Tibial artery (tissue), 4 donors: Measurements from ENCODE around the gene SLC15A1.

Experiments
- DNase-seq, 2 donors: peaks; one replicate each; pipeline ENCODE4 v3.0.0-alpha.2; 2019
- H3K27ac ChIP-seq, 2 donors: fragments of 200-600 bp; sonication (generic) in 1 of 2; 1 replicate in 1 of 2; 2 replicates in 1 of 2; pipeline ENCODE4 v1.5.1; 2018 to 2019; ENCODE audit warnings: mild to moderate bottlenecking in 1 of 2
- H3K27me3 ChIP-seq, 2 donors: fragments of 200-600 bp; sonication (generic) in 1 of 2; one replicate each; pipeline versions ENCODE4 v1.5.1 to v1.6.0; 2016 to 2019
- H3K36me3 ChIP-seq, 3 donors: fragments of 200-600 bp; sonication (generic) in 2 of 3; one replicate each; pipeline ENCODE4 v1.5.1; 2016 to 2019; ENCODE audit warnings: mild to moderate bottlenecking in 2 of 3
- H3K4me1 ChIP-seq, 4 donors: fragments of 200-600 bp; sonication (generic) in 2 of 4; 1 replicate in 3 of 4; 2 replicates in 1 of 4; pipeline ENCODE4 v1.5.1; 2016 to 2019
- H3K4me3 ChIP-seq, 2 donors: fragments of 200-600 bp; sonication (generic) in 1 of 2; 1 replicate in 1 of 2; 2 replicates in 1 of 2; pipeline ENCODE4 v1.5.1; 2018 to 2019; ENCODE audit warnings: mild to moderate bottlenecking in 2 of 2
- H3K9me3 ChIP-seq, 3 donors: fragments of 200-600 bp; sonication (generic) in 1 of 3; one replicate each; pipeline ENCODE4 v1.5.1; 2016 to 2019
- CTCF ChIP-seq, 2 experiments: fragments of 200-600 bp in 1 of 2; fragments of 450-650 bp in 1 of 2; IDR thresholded peaks; one replicate each; pipeline ENCODE4 v1.5.1; 2017 to 2019; ENCODE audit warnings: antibody characterized with exemption in 2 of 2, mild to moderate bottlenecking in 1 of 2, moderate library complexity in 1 of 2
- intact Hi-C: fragments of 100-400 bp; cut with DNase I; formaldehyde crosslinking; loops from one replicate; pipeline ENCODE4 v1.15.0; 2023; ENCODE audit warnings: low total_unique reads

SLC15A1 gene

DNA sequence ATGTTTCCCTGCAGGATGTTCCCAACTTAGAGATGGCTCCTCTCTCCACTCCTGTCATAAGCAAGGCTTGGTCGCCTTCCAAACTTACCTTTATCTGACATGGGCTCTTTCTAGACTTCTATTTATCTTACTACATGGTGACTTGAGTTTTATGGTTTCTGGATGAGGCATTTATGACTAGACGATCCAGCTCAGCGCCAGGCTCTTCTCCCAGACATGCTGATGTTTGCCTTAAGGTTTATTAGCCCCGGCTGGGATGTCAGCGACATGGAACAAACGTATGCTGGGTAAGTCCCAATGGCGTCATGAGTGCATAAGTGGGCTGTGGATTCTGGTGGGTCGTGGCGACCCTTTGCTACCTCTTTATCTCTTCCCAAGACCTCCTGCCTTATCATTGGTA is 39.8 kb upstream of the SLC15A1 start:
- intact Hi-C loops = no loop called here
- H3K36me3 ChIP-seq = peaks cover 36 to 46% (median 43%) of the 10 kb centered on the region in 3 donors
- H3K27me3 ChIP-seq = no peaks in the 10 kb centered on the region
- H3K4me3 ChIP-seq = no peak overlapping the region
- no peak overlapping the region for H3K27ac ChIP-seq
- H3K4me1 ChIP-seq = no peaks in the 10 kb centered on the region
- TF ChIP-seq CTCF (IDR thresholded peaks at IDR 0.05) = no peak
- DNase-seq = no peak
- H3K9me3 ChIP-seq = no peaks in the 10 kb centered on the region

GRCh38 chr13:98791611-98792010 is 39.1 kb upstream of the SLC15A1 start:
- no peak for DNase-seq
- H3K9me3 ChIP-seq = no peaks in the 10 kb centered on the region
- intact Hi-C loops = no loop called here
- H3K4me1 ChIP-seq = no peaks in the 10 kb centered on the region
- H3K4me3 ChIP-seq = no peak overlapping the region
- peaks cover 29 to 39% (median 36%) of the 10 kb centered on the region in 3 donors for H3K36me3 ChIP-seq
- H3K27me3 ChIP-seq = no peaks in the 10 kb centered on the region
- no peak for TF ChIP-seq CTCF (IDR thresholded peaks at IDR 0.05)
- H3K27ac ChIP-seq = no peak overlapping the region

DNA sequence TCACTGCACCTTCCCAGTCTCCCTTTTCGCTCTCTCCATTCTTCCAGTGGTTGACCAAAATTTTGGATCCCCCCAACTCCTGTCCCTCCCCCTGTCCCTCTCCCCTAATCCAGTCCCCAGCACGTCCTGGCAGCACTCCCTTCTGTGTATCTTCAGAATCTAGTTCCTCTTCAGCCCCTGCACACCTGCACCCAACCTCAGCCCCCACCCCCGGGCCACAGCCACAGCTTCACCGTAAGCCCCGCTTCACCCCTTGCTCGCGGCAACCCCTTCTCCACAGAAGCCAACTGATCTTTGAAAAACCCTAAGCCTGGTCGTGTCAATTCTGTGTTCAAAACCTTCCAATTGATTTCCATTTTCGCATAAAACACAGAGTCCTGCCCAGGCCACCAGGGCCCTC is 35.5 kb upstream of the SLC15A1 start:
- H3K4me1 ChIP-seq = no peaks in the 10 kb centered on the region
- DNase-seq = no peak
- H3K9me3 ChIP-seq = no peaks in the 10 kb centered on the region
- no peak overlapping the region for H3K27ac ChIP-seq
- no peaks in the 10 kb centered on the region for H3K27me3 ChIP-seq
- no peak overlapping the region for H3K4me3 ChIP-seq
- intact Hi-C loops = no loop called here
- no peak for TF ChIP-seq CTCF (IDR thresholded peaks at IDR 0.05)
- H3K36me3 ChIP-seq = peaks cover 2 to 6% (median 6%) of the 10 kb centered on the region in 3 donors

DNA sequence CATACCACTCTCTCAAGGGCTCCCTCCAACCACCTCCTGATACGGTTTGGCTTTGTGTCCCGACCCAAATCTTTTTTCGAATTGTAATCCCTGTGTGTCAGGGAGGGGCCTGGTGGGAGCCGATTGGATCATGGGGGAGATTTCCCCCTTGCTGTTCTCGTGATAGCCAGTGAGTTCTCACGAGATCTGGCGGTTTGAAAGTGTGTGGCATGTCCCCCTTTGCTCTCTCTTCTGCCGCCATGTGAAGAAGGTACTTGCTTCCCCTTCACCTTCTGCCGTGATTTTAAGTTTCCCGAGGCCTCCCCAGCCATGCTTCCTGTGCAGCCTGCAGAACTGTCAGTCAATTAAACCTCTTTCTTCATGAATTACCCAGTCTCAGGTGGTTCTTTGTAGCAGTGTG is 34.7 kb upstream of the SLC15A1 start:
- Histone ChIP-seq H3K36me3 (peaks cover 0 to 1% (median 0%) of the 10 kb centered on the region in 3 donors), H3K27ac (no peak overlapping the region), H3K27me3 (no peaks in the 10 kb centered on the region), H3K4me3 (no peak overlapping the region), H3K9me3 (no peaks in the 10 kb centered on the region), H3K4me1 (no peaks in the 10 kb centered on the region)
- no peak for DNase-seq
- intact Hi-C loops = no loop called here
- TF ChIP-seq CTCF (IDR thresholded peaks at IDR 0.05) = no peak

- Histone ChIP-seq H3K9me3 (no peaks in the 10 kb centered on the region), H3K27me3 (peaks cover 0 to 9% of the 10 kb centered on the region in 2 donors), H3K4me3 (no peak overlapping the region), H3K27ac (no peak overlapping the region), H3K36me3 (no peaks in the 10 kb centered on the region), H3K4me1 (no peaks in the 10 kb centered on the region)
- intact Hi-C loops = no loop called here
- TF ChIP-seq CTCF (IDR thresholded peaks at IDR 0.05) = no peak
- DNase-seq = no peak
Measured at GRCh38 chr13:98786023-98786422, 33.6 kb upstream of the SLC15A1 start.

GRCh38 chr13:98785405-98785804 is 32.9 kb upstream of the SLC15A1 start:
- Histone ChIP-seq H3K36me3 (no peaks in the 10 kb centered on the region), H3K27me3 (peaks cover 0 to 10% of the 10 kb centered on the region in 2 donors), H3K4me3 (no peak overlapping the region), H3K9me3 (no peaks in the 10 kb centered on the region), H3K4me1 (no peaks in the 10 kb centered on the region), H3K27ac (no peak overlapping the region)
- DNase-seq = no peak
- intact Hi-C loops = no loop called here
- no peak for TF ChIP-seq CTCF (IDR thresholded peaks at IDR 0.05)
